Measurements from ENCODE around the gene C19orf47.
A peak's percentile ranks its signal among the peaks of the same experiment; 100 is the strongest.

Gene C19orf47

DNA sequence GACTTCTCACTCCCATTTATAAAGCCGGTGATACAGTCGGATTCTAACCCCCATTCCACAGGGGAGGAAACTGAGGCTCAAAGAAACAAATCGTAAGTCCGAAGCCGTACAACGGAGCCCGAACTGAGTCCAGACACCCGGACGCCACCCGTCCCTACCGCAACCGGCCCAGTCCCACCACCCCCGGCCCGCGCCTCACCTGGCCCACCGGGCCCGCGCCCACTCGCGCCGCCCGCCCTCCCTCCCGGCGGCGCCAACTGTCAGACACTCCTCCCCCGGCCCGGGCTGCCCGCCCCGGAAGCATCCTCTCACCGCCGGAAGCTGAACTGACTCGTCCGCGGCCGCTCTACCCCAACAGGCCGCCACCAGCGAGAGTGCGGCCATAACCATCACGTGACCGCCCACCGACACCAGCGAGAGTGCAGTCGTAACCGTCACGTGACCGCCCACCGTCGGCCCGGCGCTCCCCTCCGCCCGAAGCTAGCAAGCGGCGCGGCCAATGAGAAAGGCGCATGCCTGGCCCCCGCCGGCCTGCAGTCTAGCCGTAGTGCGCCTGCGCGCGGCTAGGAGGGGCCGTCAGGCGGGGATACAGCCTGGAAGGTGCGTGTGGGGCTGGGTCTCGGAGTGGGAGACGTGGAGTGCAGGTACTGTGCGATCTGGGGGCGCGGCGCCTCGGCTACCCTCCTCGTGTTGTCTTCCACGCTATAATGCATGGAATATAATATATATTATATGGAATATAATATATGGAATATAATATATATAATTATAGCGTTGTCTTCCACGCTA lies at the start of gene C19orf47, which contains the start of gene PLD3:
Gene C19orf47 (minus strand): TSS at position 273 of the 789 bp plus-strand sequence. CDS start 6,540 bp downstream, outside the sequence.
Gene PLD3 (plus strand): TSS at position 571 of the 789 bp plus-strand sequence. CDS start 17,789 bp downstream, outside the sequence.
- TF ChIP-seq CTCF (conservative IDR thresholded peaks at IDR 0.05; ENCODE audit: low read length): no peak
- peak; percentile 99 for DNase-seq (ENCODE audit: low read depth)
- peak within 1 kb of the TSS; percentile 89 for H3K4me3 ChIP-seq (ENCODE audit: low read length)

- no peak for DNase-seq (ENCODE audit: low read depth)
- TF ChIP-seq CTCF (conservative IDR thresholded peaks at IDR 0.05; ENCODE audit: low read length): no peak
- no peak overlapping the region for H3K4me3 ChIP-seq (ENCODE audit: low read length)
Measured at GRCh38 chr19:40397568-40397906, 49.3 kb upstream of the C19orf47 start.

- no peak overlapping the region for H3K4me3 ChIP-seq (ENCODE audit: low read length)
- TF ChIP-seq CTCF (conservative IDR thresholded peaks at IDR 0.05; ENCODE audit: low read length): no peak
- no peak for DNase-seq (ENCODE audit: low read depth)
Measured at GRCh38 chr19:40396886-40397567, 48.8 kb upstream of the C19orf47 start.

GRCh38 chr19:40395956-40396355 lies 47.8 kb upstream of the C19orf47 start:
- no peak overlapping the region for H3K4me3 ChIP-seq (ENCODE audit: low read length)
- no peak for DNase-seq (ENCODE audit: low read depth)
- no peak for TF ChIP-seq CTCF (conservative IDR thresholded peaks at IDR 0.05; ENCODE audit: low read length)

DNA sequence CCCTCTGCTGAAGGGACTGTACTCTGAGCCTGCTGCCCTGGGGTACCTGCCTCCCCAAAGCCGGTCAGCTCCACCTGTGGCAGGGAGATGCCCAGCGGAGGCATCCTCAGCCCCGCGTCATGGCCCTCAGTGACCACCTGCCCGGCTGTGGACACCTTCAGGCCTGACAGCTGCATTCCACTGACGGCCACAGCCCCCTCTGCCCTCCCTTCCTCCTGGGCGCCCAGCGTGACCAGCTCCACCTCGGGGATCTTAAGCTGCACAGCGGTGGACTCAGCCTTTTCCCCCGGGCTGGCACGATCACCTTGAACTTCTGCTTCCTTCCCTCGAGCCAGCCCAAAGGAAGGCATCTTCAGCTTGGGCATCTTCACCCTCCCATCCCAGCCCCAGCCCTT lies 46.6 kb upstream of the C19orf47 start:
- no peak for TF ChIP-seq CTCF (conservative IDR thresholded peaks at IDR 0.05; ENCODE audit: low read length)
- DNase-seq (ENCODE audit: low read depth): no peak
- no peak overlapping the region for H3K4me3 ChIP-seq (ENCODE audit: low read length)

- DNase-seq (ENCODE audit: low read depth): no peak
- no peak overlapping the region for H3K4me3 ChIP-seq (ENCODE audit: low read length)
- no peak for TF ChIP-seq CTCF (conservative IDR thresholded peaks at IDR 0.05; ENCODE audit: low read length)
Measured at GRCh38 chr19:40393894-40394815, 46.0 kb upstream of the C19orf47 start.
